ENCODE measurements around the gene ADCY5.

ADCY5 gene

GRCh38 chr3:123326531-123326930 is 122.4 kb downstream of the ADCY5 start:
- no peak for DNase-seq (ENCODE audit: low spot score)

GRCh38 chr3:123325766-123326256 is 123.1 kb downstream of the ADCY5 start:
- no peak for DNase-seq (ENCODE audit: low spot score)

DNA sequence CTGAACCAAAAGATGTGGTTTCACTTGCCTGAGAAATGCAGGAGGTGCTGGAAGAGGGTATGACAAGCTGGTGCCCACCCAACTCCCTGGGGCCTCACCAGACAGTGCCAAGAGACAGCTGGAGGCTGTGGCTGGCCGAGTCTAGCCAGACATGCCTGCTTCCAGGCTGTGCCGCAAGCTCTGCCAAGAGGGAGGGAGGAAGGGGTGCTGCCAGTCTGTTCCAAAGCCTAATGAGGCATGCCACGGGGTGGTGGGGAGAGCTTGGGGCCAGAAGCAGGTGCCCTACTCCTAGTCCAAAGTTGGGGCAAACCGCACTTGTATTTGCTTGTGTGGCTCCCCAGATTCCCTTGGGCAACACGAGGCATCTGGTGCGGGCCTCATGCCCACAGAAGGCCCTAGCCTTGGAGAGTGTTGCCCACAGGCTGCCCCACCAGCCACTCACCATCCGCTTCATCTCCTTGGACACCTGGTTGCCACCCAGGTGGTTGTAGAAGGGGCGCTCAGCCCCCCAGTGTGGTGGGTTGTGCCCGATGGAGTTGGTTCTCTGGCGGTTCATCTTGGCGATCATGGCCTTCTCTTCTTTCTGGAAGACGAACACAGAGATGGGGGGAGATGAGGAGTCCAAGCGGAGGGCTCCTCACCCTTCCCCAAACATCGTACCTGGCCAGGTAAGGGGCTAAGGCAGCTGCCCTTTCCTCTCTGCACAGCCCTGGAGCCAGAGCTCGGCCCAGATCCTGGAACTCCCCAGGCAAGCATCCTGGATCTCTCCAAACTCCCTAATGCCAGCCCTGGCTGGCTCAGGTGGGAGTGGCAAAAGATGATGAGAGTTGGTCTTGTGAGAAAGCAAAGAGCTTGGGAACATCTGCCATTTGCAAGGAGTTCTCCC is 123.8 kb downstream of the ADCY5 start:
- DNase-seq (ENCODE audit: low spot score) = no peak

GRCh38 chr3:123323781-123324180 is 125.1 kb downstream of the ADCY5 start:
- DNase-seq (ENCODE audit: low spot score) = no peak

DNA sequence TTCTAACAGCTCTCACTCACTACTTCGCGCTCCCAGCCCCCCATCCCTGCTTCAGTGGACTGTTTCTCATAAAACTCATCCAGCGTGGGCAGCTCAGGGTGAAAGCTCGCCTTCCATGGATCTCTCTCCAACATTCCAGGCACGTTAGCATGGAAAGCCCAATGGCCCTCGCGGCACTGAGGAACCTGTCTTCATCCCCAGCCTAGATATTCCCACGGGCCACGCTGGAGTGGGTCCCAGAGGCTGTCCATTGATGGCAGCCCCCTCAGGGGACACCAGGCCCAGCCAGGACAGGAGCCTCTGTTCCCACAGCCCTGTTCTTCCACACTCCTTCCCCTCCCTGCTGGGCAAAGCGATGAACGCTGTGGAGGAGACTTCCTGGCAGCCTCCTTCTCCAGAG is 126.0 kb downstream of the ADCY5 start:
- no peak for DNase-seq (ENCODE audit: low spot score)

DNA sequence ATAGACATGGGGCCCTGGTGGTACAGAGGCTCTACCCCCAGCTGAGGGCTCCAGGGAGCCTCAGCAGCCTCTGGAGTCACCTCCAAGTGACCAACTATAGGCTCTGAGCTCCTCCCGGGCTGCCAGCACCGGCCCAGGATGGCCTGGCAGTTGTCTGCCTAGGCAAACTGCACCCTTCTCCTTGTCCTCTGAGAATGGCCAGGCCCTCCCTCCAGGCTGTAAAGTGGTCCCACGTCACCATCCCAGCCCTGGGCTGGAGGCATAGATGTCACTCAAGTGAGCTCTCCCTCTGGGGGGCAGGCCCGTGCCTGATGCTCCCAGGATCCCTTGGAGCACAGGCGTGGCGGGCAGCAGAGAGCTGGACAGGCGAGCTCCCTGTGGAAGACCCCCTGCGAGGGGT is 127.1 kb downstream of the ADCY5 start:
- no peak for DNase-seq (ENCODE audit: low spot score)

- DNase-seq (ENCODE audit: low spot score) = no peak
Measured at GRCh38 chr3:123320221-123320620, 128.7 kb downstream of the ADCY5 start.

GRCh38 chr3:123319760-123320159 is 129.1 kb downstream of the ADCY5 start:
- no peak for DNase-seq (ENCODE audit: low spot score)

DNA sequence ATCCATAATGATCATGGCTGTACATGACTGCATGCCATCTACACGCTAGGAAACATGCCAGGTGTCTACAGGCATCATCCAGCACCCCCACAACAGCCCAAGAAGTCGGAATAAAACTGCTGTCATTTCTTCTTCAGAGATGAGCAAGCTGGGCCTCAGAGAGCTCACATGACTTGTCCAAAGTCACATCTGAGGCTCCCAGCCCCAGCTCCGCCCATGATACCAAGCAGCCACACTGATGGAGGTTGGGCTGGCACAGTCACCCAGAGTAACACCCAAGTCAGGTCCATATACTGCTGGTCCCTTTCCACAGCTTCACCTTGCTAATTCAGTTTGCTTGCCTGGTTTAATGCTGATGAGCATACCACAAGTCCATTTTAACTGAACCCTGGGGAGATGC is 130.5 kb downstream of the ADCY5 start:
- peak; percentile 58 for DNase-seq (ENCODE audit: low spot score)

DNA sequence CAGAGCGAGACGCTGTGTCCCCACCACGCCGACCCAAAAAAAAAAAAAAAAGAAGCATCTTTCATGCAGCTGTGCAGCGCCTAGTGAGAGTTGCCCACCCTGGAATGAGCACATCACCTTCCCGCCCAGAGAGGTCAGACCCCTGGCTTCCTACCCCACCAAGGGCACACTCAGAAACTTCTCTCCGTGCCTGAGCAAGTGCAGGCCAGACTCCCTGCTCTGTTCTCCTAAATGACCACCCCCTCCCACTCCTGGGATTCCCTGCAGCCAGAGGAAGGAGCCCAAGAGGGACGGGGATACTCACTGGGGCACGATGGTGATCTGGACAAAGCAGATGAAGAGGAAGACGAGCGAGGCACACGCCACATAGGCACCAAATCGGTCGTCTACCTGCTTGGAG is 131.2 kb downstream of the ADCY5 start:
- DNase-seq (ENCODE audit: low spot score) = no peak

DNA sequence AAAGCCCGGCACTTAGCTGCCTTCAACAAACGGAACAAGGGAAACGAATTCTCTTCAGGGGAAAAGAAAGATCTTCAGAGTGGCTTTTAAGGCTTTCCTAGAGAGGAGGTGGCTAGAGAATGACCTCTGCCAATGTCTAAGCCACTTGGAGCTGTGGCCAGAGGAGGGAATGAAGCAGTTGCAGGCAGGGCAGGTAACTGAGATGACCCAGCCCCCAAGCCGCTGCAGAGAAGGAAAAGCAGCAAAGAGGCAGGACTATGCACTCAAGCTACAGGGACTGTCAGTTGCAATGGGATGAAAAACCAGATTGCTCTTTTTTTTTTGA is 133.7 kb downstream of the ADCY5 start:
- DNase-seq (ENCODE audit: low spot score) = no peak

DNA sequence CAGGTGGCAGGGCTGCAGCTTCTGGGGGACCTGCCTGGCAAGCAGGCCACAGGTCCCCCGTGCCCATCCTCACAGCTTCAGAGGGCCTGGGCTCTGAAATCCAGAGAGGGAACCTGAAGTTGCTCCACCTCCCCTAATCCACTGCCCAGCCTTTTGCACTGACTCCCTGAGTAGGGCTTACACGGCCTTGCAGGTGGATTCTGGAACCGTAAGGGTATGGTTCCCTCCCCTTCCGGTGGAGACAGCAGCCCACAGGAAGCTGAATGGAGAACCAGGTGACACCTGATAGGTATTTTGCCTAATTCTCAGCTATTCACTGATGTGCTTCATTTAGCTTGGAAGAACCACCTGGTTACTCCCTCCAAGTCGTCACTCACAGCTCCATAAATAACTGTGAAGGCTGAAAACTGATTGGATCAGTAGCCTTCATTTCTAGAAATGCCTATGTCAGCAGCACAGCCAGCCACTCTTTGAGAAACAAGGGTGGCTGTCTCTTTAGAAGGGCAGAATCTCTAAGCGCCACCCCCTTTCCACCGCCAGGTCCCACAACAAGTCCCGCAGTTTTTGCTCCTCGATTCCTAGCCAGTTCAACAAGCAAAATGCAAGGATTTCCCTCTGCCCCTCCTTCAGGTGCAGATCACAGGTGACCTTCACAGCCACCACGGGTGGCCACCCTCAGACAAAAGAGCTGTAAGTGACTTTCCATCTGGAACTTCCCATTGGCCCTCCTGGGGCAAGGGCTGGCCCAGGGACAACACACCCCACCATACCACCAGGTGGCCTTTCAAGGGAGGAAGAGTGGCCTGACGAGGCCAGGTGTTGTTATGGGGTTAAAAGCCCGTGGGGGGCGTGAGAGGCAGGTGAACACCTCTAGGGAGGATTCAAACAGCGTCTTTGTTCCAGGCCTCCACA is 134.3 kb downstream of the ADCY5 start:
- no peak for DNase-seq (ENCODE audit: low spot score)

DNA sequence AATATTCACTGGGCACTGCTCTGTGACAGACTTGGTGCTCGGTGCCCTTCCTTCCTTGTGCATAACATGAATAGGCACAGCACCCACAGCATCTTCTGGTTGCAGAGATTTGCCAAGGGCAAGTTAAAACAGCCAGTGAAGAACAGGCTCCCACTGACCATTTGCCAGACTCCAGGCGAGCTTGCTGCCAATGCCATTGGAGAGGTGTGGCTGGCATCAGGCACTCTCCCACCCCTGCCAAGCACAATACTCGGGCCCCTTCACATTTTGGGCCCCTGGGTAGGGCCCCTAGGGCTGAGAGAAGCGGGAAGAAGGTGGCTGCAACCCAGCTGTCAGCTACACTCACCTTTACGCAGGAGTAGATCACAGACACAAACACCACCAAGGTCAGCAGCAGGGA is 135.0 kb downstream of the ADCY5 start:
- no peak for DNase-seq (ENCODE audit: low spot score)

GRCh38 chr3:123312331-123313265 is 136.3 kb downstream of the ADCY5 start:
- no peak for DNase-seq (ENCODE audit: low spot score)

DNA sequence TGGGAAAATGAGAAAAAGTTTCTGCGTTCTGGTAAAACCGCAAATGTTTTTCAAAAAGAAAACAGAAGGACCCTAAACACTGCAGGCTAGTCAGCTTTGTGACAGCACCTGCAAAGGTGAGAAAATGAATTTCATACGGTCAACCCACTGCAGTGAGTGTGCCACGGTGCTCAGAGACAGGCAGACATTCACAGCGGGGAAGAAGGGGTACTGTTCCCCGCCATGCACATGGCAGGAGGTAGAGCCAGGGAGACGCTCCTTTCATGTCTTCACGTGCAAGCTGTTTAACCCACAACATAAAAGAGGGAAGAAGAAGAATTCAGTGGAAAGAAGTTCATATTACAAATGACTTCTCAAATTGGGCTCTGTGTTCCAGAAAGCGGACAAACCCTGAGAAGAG is 137.7 kb downstream of the ADCY5 start:
- DNase-seq (ENCODE audit: low spot score) = no peak

GRCh38 chr3:123310741-123311140 is 138.1 kb downstream of the ADCY5 start:
- no peak for DNase-seq (ENCODE audit: low spot score)

DNA sequence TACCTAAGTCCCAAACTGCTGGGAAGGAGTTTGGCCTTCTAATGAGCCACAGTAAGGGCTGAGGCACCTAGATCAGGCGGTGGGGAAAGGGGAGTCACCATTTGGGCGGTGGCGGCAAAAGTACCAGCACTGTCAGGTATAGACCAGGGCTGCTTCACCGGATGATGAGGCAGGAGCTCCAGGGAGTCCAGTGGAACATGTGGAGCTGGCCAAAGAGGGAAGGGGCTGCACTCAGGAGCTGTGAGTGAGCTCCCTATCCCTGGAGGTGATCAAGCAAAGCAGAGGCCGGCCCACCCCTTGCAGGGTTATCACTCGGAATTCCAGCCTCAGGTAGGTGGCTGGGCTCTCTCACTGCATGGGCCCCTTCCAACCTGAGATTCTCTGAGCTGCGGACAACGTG is 138.7 kb downstream of the ADCY5 start:
- no peak for DNase-seq (ENCODE audit: low spot score)

DNA sequence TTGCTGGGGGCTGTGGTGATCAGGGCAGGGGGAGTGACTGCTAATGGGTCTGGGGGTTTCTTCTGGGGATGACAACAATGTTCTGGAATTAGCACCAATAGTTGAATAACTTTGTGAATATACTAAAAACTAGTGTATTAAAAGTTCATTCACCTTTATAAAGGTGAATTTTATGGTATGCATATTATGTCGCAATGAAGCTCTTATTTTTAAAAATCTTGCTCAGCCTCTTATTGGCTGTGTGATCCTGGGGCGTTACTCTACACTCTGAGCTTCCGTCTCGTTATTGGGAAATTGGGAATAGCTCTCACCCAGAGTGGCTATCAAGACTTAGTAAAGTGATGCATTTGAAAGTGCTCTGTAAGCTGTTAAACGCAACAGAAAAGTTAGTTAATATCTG is 141.8 kb downstream of the ADCY5 start:
- no peak for DNase-seq (ENCODE audit: low spot score)

GRCh38 chr3:123305192-123305591 is 143.7 kb downstream of the ADCY5 start:
- no peak for DNase-seq (ENCODE audit: low spot score)

DNA sequence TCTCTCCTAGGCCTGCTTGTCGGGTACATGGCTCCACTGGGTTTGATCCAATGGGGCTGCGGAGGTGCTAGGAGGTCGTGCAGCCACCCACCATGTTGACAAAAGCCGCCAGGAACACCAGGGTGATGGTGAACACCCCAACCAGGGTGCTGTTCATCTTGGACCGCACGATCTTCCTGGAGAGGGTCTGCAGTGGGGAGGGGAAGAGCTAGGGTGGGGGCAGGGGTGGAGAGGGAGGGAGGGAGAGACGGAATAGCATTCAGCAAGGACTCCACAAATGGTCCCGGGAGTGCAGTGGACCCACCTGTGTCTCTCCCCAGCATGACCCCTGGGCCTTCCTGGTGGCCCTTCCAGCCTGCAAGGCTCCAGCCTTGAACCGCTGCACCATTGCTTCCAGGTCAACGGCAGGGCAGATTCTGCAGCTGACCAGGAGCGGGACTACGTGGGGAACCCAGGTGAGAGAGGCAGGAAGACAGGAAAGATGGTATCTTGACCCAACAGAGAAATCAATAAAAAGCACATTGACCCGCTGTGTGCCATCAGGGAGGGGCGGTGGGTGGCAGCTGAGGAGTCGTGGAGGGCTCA is 144.8 kb downstream of the ADCY5 start:
- DNase-seq (ENCODE audit: low spot score) = no peak

- no peak for DNase-seq (ENCODE audit: low spot score)
Measured at GRCh38 chr3:123302961-123303360, 145.9 kb downstream of the ADCY5 start.
